ENCODE results near the gene FBXO31.

Gene FBXO31

DNA sequence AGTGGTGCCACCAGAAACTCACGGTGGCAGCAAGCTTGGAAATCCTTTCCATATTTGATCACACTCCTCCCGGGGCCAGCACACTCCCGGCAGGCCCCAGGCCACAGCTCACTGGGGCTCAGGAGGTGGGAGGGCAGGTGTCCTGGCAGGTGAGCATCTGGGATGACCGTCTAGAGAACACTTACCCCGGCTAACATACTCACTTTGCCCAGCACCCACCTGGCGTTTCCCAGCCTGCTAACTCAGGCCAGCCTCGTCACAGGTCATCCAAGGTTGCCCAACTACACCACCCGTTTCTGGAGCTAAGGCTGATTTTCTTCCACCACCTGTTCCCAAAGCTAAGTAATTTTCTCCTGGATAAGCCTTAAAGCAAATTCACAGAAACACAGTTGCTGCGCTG lies 24.9 kb downstream of the FBXO31 start:
- DNase-seq (ENCODE audit: low read depth in 1 of 2, low spot score in 1 of 2) = no peak
- TF ChIP-seq GABPA (IDR thresholded peaks at IDR 0.05; ENCODE audit: low read depth) (no peak), POLR2AphosphoS5 (IDR thresholded peaks at IDR 0.05; ENCODE audit: low read depth) (no peak), SPI1 (IDR thresholded peaks at IDR 0.05; ENCODE audit: borderline replicate concordance, low read depth) (no peak)
- TF ChIP-seq, protein P1, sequence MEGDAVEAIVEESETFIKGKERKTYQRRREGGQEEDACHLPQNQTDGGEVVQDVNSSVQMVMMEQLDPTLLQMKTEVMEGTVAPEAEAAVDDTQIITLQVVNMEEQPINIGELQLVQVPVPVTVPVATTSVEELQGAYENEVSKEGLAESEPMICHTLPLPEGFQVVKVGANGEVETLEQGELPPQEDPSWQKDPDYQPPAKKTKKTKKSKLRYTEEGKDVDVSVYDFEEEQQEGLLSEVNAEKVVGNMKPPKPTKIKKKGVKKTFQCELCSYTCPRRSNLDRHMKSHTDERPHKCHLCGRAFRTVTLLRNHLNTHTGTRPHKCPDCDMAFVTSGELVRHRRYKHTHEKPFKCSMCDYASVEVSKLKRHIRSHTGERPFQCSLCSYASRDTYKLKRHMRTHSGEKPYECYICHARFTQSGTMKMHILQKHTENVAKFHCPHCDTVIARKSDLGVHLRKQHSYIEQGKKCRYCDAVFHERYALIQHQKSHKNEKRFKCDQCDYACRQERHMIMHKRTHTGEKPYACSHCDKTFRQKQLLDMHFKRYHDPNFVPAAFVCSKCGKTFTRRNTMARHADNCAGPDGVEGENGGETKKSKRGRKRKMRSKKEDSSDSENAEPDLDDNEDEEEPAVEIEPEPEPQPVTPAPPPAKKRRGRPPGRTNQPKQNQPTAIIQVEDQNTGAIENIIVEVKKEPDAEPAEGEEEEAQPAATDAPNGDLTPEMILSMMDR (IDR thresholded peaks at IDR 0.05; ENCODE audit: insufficient read depth, low read length) = no peak
- TF ChIP-seq, protein P2, sequence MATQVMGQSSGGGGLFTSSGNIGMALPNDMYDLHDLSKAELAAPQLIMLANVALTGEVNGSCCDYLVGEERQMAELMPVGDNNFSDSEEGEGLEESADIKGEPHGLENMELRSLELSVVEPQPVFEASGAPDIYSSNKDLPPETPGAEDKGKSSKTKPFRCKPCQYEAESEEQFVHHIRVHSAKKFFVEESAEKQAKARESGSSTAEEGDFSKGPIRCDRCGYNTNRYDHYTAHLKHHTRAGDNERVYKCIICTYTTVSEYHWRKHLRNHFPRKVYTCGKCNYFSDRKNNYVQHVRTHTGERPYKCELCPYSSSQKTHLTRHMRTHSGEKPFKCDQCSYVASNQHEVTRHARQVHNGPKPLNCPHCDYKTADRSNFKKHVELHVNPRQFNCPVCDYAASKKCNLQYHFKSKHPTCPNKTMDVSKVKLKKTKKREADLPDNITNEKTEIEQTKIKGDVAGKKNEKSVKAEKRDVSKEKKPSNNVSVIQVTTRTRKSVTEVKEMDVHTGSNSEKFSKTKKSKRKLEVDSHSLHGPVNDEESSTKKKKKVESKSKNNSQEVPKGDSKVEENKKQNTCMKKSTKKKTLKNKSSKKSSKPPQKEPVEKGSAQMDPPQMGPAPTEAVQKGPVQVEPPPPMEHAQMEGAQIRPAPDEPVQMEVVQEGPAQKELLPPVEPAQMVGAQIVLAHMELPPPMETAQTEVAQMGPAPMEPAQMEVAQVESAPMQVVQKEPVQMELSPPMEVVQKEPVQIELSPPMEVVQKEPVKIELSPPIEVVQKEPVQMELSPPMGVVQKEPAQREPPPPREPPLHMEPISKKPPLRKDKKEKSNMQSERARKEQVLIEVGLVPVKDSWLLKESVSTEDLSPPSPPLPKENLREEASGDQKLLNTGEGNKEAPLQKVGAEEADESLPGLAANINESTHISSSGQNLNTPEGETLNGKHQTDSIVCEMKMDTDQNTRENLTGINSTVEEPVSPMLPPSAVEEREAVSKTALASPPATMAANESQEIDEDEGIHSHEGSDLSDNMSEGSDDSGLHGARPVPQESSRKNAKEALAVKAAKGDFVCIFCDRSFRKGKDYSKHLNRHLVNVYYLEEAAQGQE (IDR thresholded peaks at IDR 0.05; ENCODE audit: insufficient replicate concordance, low read depth) = no peak
- Histone ChIP-seq H3K27me3 (ENCODE audit: insufficient read depth, poor library complexity, severe bottlenecking) (no peaks in the 10 kb centered on the region), H3K4me3 (replicated peaks; ENCODE audit: insufficient read depth, low read length) (no peak overlapping the region), H3K27ac (replicated peaks) (no peak overlapping the region)

DNA sequence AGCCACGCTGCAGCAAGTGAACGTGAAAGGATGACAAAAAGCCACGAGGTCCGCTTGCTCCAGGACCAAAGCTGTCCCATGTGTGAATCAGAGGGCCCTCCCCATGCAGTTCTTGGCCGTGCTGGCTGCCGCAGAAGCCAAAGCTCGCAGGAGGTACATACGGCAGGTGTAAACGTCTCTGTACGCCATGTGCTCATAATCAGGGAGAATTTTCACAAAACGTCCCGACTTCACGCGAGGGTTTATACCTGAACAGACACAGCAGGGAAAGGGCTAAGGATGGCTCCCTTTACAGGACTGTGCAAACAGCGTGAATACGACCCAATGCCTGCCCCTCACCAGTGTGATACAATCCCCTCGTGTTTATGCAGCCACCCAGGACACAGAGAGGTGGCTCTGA lies 25.3 kb downstream of the FBXO31 start:
- TF ChIP-seq, protein P1 (IDR thresholded peaks at IDR 0.05; ENCODE audit: insufficient read depth, low read length) = no peak
- TF ChIP-seq POLR2AphosphoS5 (IDR thresholded peaks at IDR 0.05; ENCODE audit: low read depth) (no peak), SPI1 (IDR thresholded peaks at IDR 0.05; ENCODE audit: borderline replicate concordance, low read depth) (no peak), GABPA (IDR thresholded peaks at IDR 0.05; ENCODE audit: low read depth) (no peak)
- no peak for DNase-seq (ENCODE audit: low read depth in 1 of 2, low spot score in 1 of 2)
- Histone ChIP-seq H3K27me3 (ENCODE audit: insufficient read depth, poor library complexity, severe bottlenecking) (no peaks in the 10 kb centered on the region), H3K27ac (replicated peaks) (no peak overlapping the region), H3K4me3 (replicated peaks; ENCODE audit: insufficient read depth, low read length) (no peak overlapping the region)

DNA sequence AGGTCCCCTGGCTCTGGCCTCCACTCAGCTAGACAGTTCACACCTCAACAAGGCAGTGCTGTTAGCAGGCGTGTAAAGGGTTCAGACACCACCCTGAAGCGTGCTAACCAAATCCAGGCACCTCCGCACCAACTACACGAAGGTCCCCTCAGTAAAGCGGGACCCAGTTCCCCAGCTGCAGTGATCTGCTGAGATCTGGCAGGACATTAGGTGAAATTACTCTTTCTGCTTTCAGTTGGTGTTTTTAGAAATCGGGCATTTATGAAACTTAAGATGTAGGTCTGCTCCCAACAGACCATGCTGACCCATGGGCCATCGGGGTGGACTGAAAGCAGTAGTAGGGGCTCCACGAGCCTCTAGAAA lies 27.1 kb downstream of the FBXO31 start:
- DNase-seq (ENCODE audit: low read depth in 1 of 2, low spot score in 1 of 2) = no peak
- no peaks in the 10 kb centered on the region for H3K27me3 ChIP-seq (ENCODE audit: insufficient read depth, poor library complexity, severe bottlenecking)
- no peak overlapping the region for H3K27ac ChIP-seq (replicated peaks)
- TF ChIP-seq, protein P2 (IDR thresholded peaks at IDR 0.05; ENCODE audit: insufficient replicate concordance, low read depth) = no peak
- TF ChIP-seq POLR2AphosphoS5 (IDR thresholded peaks at IDR 0.05; ENCODE audit: low read depth) = no peak
- no peak for TF ChIP-seq GABPA (IDR thresholded peaks at IDR 0.05; ENCODE audit: low read depth)
- no peak for TF ChIP-seq SPI1 (IDR thresholded peaks at IDR 0.05; ENCODE audit: borderline replicate concordance, low read depth)
- TF ChIP-seq, protein P1 (IDR thresholded peaks at IDR 0.05; ENCODE audit: insufficient read depth, low read length) = no peak
- H3K4me3 ChIP-seq (replicated peaks; ENCODE audit: insufficient read depth, low read length) = no peak overlapping the region

DNA sequence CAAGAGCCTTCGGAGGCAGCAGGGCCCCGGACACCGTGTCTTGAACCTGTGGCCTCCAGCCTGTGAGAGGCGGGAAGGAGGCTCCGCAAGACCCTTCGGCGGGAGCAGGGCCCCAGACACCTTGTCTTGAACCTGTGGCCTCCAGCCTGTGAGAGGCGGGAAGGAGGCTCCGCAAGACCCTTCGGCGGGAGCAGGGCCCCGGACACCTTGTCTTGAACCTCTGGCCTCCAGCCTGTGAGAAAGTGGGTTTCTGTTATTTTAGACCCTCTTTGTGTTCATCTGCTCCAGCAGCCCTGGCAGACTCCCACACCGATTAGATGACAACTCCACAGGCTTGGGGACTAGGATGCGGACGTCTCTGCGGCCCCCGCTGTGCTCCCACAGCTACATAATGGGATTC lies 30.0 kb downstream of the FBXO31 start:
- Histone ChIP-seq H3K4me3 (replicated peaks; ENCODE audit: insufficient read depth, low read length) (no peak overlapping the region), H3K27me3 (ENCODE audit: insufficient read depth, poor library complexity, severe bottlenecking) (no peaks in the 10 kb centered on the region), H3K27ac (replicated peaks) (no peak overlapping the region)
- no peak for DNase-seq (ENCODE audit: low read depth in 1 of 2, low spot score in 1 of 2)
- TF ChIP-seq, protein P1 (IDR thresholded peaks at IDR 0.05; ENCODE audit: insufficient read depth, low read length) = no peak
- TF ChIP-seq SPI1 (IDR thresholded peaks at IDR 0.05; ENCODE audit: borderline replicate concordance, low read depth) (no peak), POLR2AphosphoS5 (IDR thresholded peaks at IDR 0.05; ENCODE audit: low read depth) (no peak), GABPA (IDR thresholded peaks at IDR 0.05; ENCODE audit: low read depth) (no peak)
- TF ChIP-seq, protein P2 (IDR thresholded peaks at IDR 0.05; ENCODE audit: insufficient replicate concordance, low read depth) = no peak
